Inferior parietal cortex (tissue), 1 donor: ENCODE data around the gene ZNF358.

ENCODE experiments used
- DNase-seq: peaks from one replicate; pipeline ENCODE4 v3.0.0-alpha.2; 2016; ENCODE audit errors: extremely low spot score

The ZNF358 gene

DNA sequence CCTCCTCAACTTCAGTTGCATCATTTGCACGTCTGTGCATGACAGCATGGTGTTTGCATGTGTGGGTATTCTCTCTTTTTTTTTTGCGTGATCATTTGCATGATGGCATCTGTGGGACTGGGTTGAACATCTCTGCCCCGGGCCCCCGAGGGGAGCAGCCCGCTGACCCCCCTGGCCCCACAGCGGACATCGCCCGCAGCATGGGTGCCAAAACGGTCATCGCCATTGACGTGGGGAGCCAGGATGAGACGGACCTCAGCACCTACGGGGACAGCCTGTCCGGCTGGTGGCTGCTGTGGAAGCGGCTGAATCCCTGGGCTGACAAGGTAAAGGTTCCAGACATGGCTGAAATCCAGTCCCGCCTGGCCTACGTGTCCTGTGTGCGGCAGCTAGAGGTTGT lies 42.8 kb downstream of the ZNF358 start:
- DNase-seq, result no peak

DNA sequence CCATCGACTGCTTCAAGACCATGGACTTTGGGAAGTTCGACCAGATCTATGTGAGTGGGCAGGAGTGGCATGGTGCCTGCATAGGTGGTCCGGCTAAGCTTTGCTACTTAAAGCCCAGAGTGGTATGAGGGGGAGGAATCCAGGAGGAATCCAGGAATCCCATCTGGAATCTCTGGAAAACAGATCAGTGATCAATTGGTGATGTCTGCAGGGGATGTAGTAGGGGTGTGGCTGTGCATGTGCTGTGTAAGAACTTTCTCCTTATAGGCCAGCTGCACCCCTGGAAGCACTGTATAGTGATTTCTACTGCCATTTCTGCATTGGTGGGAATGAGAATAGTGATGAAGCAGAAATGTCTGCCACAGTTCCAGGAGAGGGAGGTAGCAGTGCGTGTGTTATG lies 43.2 kb downstream of the ZNF358 start:
- DNase-seq, result no peak

DNA sequence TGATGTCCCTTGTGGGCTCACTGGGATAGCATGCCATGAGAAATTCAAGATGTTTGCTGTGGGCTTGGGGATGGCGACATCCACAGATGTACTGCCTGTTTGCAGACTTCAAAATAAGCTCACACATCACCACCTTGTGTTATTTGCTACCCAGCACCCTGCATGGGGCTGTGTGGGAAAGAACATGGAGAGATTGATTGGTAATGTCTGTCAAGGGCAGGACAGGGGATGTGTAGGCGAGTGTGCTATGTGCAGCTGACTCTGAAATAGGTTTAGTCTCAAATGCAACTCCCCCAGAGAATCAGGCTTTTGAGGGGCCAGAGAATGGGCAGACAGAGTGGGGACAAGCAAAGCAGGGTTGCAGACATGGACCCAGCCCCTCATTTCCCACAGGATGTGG lies 44.4 kb downstream of the ZNF358 start:
- DNase-seq, result no peak

DNA sequence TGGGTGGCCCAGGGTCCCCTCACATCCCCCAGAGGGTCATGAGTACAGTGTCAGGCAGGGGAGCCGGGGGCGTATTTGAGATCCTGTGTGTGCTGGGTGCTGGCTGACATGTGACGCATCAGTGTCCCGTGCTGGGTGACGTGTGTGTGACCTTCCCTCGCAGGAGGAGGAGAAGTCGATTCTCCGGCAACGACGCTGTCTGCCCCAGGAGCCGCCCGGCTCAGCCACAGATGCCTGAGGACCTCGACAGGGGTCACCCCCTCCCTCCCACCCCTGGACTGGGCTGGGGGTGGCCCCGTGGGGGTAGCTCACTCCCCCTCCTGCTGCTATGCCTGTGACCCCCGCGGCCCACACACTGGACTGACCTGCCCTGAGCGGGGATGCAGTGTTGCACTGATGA lies 45.4 kb downstream of the ZNF358 start:
- no peak for DNase-seq

DNA sequence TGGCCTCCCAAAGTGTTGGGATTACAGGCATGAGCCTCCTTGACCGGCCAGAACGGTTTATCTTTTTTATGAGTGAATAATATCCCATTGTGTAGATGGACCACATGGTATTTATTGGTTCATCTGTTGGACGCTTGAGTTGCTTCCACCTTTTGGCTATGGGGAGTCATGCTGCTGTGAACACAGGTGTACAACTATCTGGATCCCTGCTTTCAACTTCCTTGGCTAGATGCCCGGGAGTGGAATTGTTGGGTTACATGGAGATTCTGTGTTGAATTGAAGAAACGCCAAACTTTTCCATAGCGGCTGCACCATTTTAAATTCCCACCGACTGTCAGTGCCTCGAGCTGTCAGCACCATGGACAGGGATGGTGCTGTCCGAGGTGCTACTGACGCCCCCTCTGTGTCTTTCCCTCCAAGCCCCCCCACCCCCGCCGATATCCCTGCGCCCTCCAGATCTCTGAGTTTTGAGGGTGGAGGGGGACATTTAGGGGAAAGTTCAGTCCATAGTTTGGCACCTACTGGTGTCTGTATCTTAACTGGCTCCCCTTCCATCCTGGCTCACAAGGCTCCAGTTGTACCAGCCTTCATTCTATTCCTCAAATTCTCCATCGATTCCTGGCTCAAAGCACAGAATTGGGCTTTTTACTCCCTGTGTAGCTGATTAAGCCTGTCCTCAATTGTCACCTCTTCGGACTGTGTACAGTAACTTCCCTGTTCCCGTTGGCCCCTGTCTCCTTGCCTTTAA lies 46.9 kb downstream of the ZNF358 start:
- no peak for DNase-seq

DNA sequence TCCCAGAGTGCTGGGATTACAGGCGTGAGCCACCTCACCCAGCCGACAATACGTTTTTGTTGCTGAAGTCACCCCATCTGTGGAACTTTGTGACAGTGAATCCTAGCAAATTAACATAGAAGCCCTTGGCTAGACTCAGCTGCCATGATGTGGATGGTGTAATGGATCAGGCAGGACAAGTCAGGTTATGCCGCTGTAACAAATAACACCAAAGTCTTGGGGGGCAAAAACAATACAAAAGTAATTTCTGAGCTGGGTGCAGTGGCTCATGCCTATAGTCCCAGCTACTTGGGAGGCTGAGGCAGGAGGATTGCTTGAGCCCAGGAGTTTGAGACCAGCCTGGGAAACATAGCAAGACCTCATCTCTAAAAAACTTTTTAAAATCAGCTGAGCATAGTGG lies 49.0 kb downstream of the ZNF358 start:
- no peak for DNase-seq

DNA sequence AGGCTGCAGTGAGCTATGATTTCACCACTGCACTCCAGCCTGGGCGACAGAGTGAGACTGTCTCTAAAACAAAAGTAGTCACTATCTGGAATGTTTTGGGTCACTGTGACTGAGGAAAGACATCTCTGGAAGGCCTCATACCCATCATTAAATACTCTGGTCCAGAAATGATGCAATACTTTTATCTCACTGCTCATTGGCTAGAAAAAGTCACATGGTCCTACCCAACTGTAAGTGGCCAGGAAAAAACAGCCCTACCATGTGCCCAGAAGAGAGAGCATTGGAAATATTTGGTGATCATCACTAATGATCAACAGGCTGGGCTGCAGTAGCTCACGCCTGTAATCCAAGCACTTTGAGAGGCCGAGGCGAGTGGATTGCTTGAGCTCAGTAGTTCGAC lies 49.4 kb downstream of the ZNF358 start:
- DNase-seq, result no peak
